Osteocyte (in vitro differentiated cells): ENCODE data around the gene BMP5. TPM values are rescaled to one million over a fixed set of nuclear protein-coding genes. Genes with fewer than 3 reads are reported as not detected.

ENCODE experiments used
- DNase-seq: peaks from one replicate; pipeline ENCODE4 v3.0.0; 2021; ENCODE audit warnings: mixed read lengths; ENCODE audit not compliant: unreplicated experiment; ENCODE audit errors: extremely low spot score
- H3K27ac Mint-ChIP-seq: one replicate; pipeline ENCODE4 v1.8.0; 2021; ENCODE audit warnings: mild to moderate bottlenecking, mixed read lengths; ENCODE audit not compliant: unreplicated experiment
- H3K27me3 Mint-ChIP-seq: one replicate; pipeline ENCODE4 v1.8.0; 2021; ENCODE audit warnings: mixed read lengths; ENCODE audit not compliant: unreplicated experiment
- H3K36me3 Mint-ChIP-seq: one replicate; pipeline ENCODE4 v1.8.0; 2021; ENCODE audit warnings: mixed read lengths; ENCODE audit not compliant: unreplicated experiment
- H3K4me1 Mint-ChIP-seq: one replicate; pipeline ENCODE4 v1.8.0; 2021; ENCODE audit warnings: mixed read lengths; ENCODE audit not compliant: unreplicated experiment
- H3K4me3 Mint-ChIP-seq: one replicate; pipeline ENCODE4 v1.8.0; 2021; ENCODE audit warnings: mild to moderate bottlenecking, moderate library complexity, mixed read lengths; ENCODE audit not compliant: unreplicated experiment
- H3K9me3 Mint-ChIP-seq: one replicate; pipeline ENCODE4 v1.8.0; 2021; ENCODE audit warnings: mixed read lengths; ENCODE audit not compliant: unreplicated experiment
- long read RNA-seq: library from polyadenylated mRNA; unstranded; transcript quantifications from one replicate; pipeline ENCODE4 v2.0.0, GENCODE V29; 2021
- total RNA-seq: library from RNA; stranded (reverse); gene quantifications from 2 replicates; pipeline ENCODE4 v1.2.1, GENCODE V29; 2021
- TF ChIP-seq, protein P1 (sequence below): fragments of 200-600 bp; sonication (generic); IDR thresholded peaks from 2 replicates; pipeline ENCODE4 v1.5.0; 2021; ENCODE audit warnings: antibody characterized with exemption, mild to moderate bottlenecking, moderate library complexity

Gene BMP5
- total RNA-seq, result not detected in 2 replicates
- long read RNA-seq, result 0 reads

- no peak for DNase-seq
- Mint-ChIP-seq H3K9me3 (no peaks in the 10 kb centered on the region), H3K4me3 (no peak within 1 kb of the TSS), H3K27ac (no peak within 1 kb of the TSS), H3K27me3 (peaks cover 9% of the 10 kb centered on the region), H3K36me3 (no peaks in the 10 kb centered on the region), H3K4me1 (peaks cover 5% of the 10 kb centered on the region)
- TF ChIP-seq, protein P1, sequence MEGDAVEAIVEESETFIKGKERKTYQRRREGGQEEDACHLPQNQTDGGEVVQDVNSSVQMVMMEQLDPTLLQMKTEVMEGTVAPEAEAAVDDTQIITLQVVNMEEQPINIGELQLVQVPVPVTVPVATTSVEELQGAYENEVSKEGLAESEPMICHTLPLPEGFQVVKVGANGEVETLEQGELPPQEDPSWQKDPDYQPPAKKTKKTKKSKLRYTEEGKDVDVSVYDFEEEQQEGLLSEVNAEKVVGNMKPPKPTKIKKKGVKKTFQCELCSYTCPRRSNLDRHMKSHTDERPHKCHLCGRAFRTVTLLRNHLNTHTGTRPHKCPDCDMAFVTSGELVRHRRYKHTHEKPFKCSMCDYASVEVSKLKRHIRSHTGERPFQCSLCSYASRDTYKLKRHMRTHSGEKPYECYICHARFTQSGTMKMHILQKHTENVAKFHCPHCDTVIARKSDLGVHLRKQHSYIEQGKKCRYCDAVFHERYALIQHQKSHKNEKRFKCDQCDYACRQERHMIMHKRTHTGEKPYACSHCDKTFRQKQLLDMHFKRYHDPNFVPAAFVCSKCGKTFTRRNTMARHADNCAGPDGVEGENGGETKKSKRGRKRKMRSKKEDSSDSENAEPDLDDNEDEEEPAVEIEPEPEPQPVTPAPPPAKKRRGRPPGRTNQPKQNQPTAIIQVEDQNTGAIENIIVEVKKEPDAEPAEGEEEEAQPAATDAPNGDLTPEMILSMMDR, result no peak
Observed at GRCh38 chr6:55875400-55875799, at the start of gene BMP5. Gene BMP5, minus strand, starts transcription at chr6:55875590. Its CDS starts 725 bp downstream, at chr6:55874865.

DNA sequence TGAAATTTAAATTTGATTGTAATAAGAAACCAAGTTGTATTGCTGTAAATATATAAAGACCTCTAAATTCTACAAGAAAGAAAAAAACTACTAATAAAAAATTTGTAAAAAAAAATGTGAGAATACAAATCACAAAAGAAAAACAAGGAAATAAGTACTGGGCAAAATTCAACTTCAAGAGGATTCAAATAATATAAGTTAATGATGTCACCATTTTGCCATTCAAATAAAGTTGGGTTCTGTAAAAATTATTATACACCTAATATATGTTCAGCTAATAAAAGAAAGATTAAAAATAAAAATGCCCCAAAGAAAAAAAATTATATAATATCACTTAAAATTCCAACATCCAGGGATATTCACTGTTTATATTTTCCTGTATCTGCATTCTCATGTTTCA lies 47.0 kb upstream of the BMP5 start:
- H3K9me3 Mint-ChIP-seq, result no peaks in the 10 kb centered on the region
- no peak overlapping the region for H3K4me3 Mint-ChIP-seq
- no peak overlapping the region for H3K27ac Mint-ChIP-seq
- no peaks in the 10 kb centered on the region for H3K36me3 Mint-ChIP-seq
- DNase-seq, result no peak
- H3K27me3 Mint-ChIP-seq, result no peaks in the 10 kb centered on the region
- peaks cover 14% of the 10 kb centered on the region for H3K4me1 Mint-ChIP-seq
- TF ChIP-seq, protein P1, result no peak

- Mint-ChIP-seq H3K27me3 (no peaks in the 10 kb centered on the region), H3K27ac (no peak overlapping the region), H3K9me3 (no peaks in the 10 kb centered on the region), H3K4me3 (no peak overlapping the region), H3K4me1 (peaks cover 23% of the 10 kb centered on the region), H3K36me3 (no peaks in the 10 kb centered on the region)
- no peak for DNase-seq
- TF ChIP-seq, protein P1, result no peak
Observed at GRCh38 chr6:55919716-55920308, 44.4 kb upstream of the BMP5 start.

DNA sequence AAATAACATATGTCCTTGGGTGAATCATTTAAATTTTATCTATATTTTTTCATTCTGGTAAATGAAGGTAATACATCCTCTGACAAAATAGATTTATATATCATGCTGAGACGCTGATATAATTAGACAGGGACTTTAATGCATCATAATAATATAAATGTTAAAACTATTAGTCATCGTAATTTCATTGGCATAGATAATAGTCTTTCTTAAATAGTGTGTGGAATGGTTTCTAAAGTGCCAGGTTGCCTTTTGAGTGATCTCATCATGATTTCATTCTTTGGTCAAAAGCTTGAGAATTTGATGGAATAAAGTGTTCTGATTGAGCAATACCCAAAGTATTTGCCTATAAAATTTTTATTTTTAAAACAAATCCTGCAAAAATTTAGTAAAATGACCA lies 43.2 kb upstream of the BMP5 start:
- H3K4me3 Mint-ChIP-seq, result no peak overlapping the region
- H3K9me3 Mint-ChIP-seq, result no peaks in the 10 kb centered on the region
- DNase-seq, result no peak
- no peaks in the 10 kb centered on the region for H3K36me3 Mint-ChIP-seq
- TF ChIP-seq, protein P1, result no peak
- peak overlapping the region; percentile 79 for H3K27ac Mint-ChIP-seq
- peaks cover 28% of the 10 kb centered on the region for H3K4me1 Mint-ChIP-seq
- H3K27me3 Mint-ChIP-seq, result no peaks in the 10 kb centered on the region

GRCh38 chr6:55917751-55918415 lies 42.5 kb upstream of the BMP5 start:
- no peak for DNase-seq
- no peaks in the 10 kb centered on the region for H3K27me3 Mint-ChIP-seq
- H3K27ac Mint-ChIP-seq, result peak overlapping the region; percentile 79
- peak overlapping the region; percentile 38 for H3K4me3 Mint-ChIP-seq
- no peaks in the 10 kb centered on the region for H3K36me3 Mint-ChIP-seq
- H3K4me1 Mint-ChIP-seq, result peaks cover 29% of the 10 kb centered on the region
- TF ChIP-seq, protein P1, result no peak
- H3K9me3 Mint-ChIP-seq, result no peaks in the 10 kb centered on the region
